IPS-NIHi7 (cell line): Measurements from ENCODE around the gene SCML1.

ENCODE experiments used
- DNase-seq: peaks from one replicate; pipeline ENCODE4 v3.0.0; 2012; ENCODE audit warnings: mixed read lengths; ENCODE audit errors: extremely low spot score

Gene SCML1

DNA sequence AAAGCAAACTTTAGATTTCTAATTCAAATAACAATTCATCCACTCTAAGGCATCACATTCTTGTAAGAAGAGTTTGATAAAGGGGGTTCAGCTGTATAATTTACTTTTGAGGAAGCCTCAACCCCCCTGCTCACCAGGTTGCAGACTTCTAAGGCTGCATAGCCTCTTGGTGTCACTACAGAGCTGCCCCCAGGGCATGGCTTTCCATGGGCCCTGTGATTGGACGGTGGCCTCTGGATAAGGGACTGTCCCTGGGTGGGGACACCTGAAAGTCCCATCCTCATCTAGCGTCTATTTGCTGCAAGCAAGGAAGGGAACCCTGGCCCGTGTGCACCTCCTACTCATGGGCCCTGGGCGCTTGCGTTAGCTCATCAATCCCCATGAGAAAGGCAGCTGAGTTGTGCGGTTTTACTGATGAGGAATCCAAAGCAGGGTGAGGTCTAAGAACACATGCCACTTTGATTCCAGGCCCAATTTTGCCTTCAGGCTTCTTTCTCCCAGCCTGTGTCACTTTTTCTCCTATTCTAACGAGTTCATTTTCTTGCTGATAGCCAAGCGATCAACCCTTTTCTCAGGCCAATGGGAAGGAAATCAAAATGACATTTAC, 51.8 kb downstream of the SCML1 start:
- DNase-seq: peak; percentile 44

DNA sequence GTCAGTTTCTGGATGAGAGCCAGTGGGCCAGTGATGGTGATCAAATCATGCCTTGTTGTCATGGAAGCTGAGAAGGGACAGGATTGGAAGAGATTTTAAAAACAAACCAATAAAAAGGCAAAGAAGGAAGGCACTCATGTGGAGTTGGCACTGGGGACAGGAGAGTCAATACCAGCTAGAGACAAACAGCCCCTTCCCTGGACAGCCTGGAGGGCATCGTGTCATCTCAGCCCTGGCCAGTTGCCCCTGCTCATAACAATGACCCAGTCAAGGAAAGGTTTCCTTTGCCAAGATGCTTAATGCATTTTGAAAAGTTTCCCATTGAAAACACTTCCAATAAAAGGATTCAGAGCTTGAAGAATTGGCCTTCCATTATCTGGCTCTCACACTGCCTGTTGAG, 55.5 kb downstream of the SCML1 start:
- no peak for DNase-seq

DNA sequence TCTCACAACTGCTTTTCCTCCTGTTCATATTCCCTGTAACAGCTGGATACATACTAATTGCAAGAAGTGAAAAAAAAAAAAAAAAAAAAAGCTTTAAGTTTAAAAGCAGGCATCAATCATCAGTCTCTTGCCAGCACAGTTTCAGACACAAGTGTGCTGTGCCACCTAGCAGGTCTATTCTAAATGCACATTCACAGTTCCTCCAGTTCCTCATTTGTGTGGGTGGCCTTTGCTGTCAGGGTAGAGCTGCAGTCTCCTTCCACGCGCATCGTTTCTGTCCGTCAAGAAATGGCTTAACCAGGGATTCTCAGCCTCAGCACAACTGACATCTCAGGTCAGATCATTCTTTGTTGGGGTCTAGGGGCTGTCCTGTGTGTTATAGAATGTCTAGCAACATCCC, 61.6 kb downstream of the SCML1 start:
- no peak for DNase-seq

DNA sequence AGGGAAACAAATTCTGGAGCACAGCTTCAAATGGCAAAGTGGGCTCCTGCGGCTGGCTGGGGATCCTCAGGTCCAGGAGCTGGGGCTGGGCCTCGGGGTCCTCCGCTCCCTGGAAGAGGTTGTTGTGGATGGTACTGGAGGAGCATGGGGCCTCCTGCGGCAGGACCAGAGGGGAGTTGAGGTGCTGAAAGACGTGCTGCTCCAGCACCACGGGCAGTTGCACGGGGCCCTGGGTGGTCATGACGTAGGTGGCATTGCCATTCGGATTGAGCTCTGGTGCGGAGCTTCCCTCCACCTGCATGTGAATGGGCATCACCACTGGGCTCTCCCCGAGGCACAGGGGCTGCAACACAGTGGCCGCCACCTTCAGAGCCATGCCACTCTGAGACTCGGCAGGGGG, 64.1 kb downstream of the SCML1 start:
- no peak for DNase-seq

DNA sequence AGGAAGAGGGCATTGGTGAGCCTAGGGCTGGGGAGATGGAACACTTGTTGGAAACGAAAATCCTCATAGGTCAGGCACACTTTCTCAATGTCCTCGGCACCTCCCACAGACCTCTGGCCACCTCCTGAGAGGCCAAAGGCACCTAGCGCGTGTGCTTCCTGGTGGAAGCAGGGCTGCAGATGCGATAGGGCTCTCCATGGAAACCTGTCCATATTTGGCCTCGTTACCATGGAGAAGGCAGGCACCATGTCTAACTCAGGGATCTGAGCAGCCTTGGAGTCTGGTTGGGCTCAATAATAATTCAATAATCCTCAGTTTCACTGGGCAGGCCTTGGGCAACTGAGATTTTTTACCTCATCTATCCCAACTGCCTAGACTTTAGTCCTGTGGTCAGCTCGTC, 65.5 kb downstream of the SCML1 start:
- DNase-seq: no peak

DNA sequence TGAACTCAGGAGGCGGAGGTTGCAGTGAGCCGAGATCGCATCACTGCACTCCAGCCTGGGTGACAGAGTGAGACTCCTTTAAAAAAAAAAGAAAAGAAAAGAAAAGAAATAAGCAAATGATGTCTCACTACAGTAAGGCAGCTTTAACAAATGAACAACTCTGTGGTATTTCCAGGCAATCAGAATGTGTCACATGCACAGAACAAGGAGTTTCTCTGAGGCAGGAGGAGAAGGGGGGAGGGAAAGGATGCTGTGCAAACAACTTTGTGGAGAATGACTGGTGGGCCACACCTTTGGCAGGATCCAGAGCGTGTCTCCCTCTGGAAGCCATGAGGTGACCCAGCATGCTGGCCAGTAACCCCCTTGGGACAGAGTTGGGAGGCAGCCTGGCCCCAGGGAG, 66.2 kb downstream of the SCML1 start:
- no peak for DNase-seq
